PFSK-1 (cell line): Measurements from ENCODE around the gene NUP210L.

Experiments
- FOXP2 ChIP-seq: optimal IDR thresholded peaks from 2 replicates; pipeline ENCODE3; 2011; ENCODE audit warnings: borderline replicate concordance, control low read depth, inconsistent platforms; ENCODE audit not compliant: insufficient read depth; ENCODE audit errors: extremely low read length, extremely low read depth
- POLR2AphosphoS5 ChIP-seq: IDR thresholded peaks from 2 replicates; pipeline ENCODE4 v1.6.1; 2012; ENCODE audit warnings: low read depth, mild to moderate bottlenecking, control low read depth, low read length, moderate library complexity
- SIN3A ChIP-seq: IDR thresholded peaks from 2 replicates; pipeline ENCODE4 v1.6.1; 2012; ENCODE audit warnings: mild to moderate bottlenecking, low read length, moderate library complexity, borderline replicate concordance; ENCODE audit not compliant: insufficient read depth
- TAF1 ChIP-seq: IDR thresholded peaks from 2 replicates; pipeline ENCODE4 v1.6.1; 2012; ENCODE audit warnings: low read length, control low read depth, borderline replicate concordance; ENCODE audit not compliant: insufficient read depth
- TF ChIP-seq, protein P1 (sequence below), 2 experiments: IDR thresholded peaks; 2 replicates each; pipeline versions ENCODE4 v1.6.1 to v1.8.0; 2011 to 2012; ENCODE audit warnings: low read depth in 2 of 2, low read length in 2 of 2, control low read depth in 1 of 2, inconsistent platforms in 1 of 2, mild to moderate bottlenecking in 1 of 2, moderate library complexity in 1 of 2; ENCODE audit not compliant: insufficient read depth in 1 of 2

DNA sequence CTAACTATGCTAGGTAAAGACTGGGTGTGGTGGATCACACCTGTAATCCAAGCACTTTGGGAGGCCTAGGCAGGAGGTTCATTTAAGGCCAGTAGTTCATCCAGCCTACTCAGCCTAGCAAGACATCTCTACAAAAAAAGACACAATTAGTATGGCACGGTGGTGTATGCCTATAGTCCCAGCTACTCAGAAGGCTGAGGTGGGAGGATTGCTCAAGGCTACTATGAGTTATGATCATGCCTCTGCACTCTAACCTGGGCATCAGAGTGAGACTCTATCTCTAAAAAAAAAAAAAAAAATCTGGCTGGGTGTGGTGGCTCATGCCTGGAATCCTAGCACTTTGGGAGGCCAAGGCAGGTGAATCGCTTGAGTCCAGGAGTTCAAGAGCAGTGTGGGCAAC lies 21.6 kb downstream of the NUP210L start:
- TF ChIP-seq POLR2AphosphoS5, result no peak
- TF ChIP-seq TAF1, result no peak
- TF ChIP-seq, protein P1, sequence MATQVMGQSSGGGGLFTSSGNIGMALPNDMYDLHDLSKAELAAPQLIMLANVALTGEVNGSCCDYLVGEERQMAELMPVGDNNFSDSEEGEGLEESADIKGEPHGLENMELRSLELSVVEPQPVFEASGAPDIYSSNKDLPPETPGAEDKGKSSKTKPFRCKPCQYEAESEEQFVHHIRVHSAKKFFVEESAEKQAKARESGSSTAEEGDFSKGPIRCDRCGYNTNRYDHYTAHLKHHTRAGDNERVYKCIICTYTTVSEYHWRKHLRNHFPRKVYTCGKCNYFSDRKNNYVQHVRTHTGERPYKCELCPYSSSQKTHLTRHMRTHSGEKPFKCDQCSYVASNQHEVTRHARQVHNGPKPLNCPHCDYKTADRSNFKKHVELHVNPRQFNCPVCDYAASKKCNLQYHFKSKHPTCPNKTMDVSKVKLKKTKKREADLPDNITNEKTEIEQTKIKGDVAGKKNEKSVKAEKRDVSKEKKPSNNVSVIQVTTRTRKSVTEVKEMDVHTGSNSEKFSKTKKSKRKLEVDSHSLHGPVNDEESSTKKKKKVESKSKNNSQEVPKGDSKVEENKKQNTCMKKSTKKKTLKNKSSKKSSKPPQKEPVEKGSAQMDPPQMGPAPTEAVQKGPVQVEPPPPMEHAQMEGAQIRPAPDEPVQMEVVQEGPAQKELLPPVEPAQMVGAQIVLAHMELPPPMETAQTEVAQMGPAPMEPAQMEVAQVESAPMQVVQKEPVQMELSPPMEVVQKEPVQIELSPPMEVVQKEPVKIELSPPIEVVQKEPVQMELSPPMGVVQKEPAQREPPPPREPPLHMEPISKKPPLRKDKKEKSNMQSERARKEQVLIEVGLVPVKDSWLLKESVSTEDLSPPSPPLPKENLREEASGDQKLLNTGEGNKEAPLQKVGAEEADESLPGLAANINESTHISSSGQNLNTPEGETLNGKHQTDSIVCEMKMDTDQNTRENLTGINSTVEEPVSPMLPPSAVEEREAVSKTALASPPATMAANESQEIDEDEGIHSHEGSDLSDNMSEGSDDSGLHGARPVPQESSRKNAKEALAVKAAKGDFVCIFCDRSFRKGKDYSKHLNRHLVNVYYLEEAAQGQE (IDR thresholded peaks at IDR 0.05; ENCODE audit: insufficient read depth in 1 of 2, low read depth in 2 of 2, low read length in 2 of 2), result no peak
- no peak for TF ChIP-seq SIN3A
- no peak for TF ChIP-seq FOXP2
